B cell (primary cell): ENCODE measurements around the gene PARP15. TPM values are rescaled to one million over a fixed set of nuclear protein-coding genes. Genes with fewer than 3 reads are reported as not detected.

Experiments used
- ATAC-seq: fragments of 200-7000 bp; cut with Tn5 transposase; one replicate; pipeline ENCODE4 v1.10.0; 2021; ENCODE audit warnings: low read depth, mild to moderate bottlenecking, moderate number of reproducible peaks, moderate library complexity
- CTCF ChIA-PET: fragments of 350-600 bp; sonication (Branson Sonifier 250); formaldehyde crosslinking; loops from one replicate; lab custom pipeline; 2021; ENCODE audit warnings: antibody characterized with exemption, inconsistent platforms; lab: Charles Lee
- POLR2A ChIA-PET: fragments of 350-600 bp; sonication (Branson Sonifier 250); formaldehyde crosslinking; loops from one replicate; lab custom pipeline; 2021; ENCODE audit warnings: antibody characterized with exemption; lab: Charles Lee
- DNase-seq: peaks from one replicate; pipeline ENCODE4 v3.0.0; 2013
- H2AFZ ChIP-seq: 2 replicates; pipeline ENCODE4 v1.6.1; 2012; ENCODE audit warnings: mild to moderate bottlenecking, low read depth, low read length; ENCODE audit not compliant: insufficient read depth, poor library complexity, severe bottlenecking
- H3K27ac ChIP-seq, 2 donors: 1 replicate in 1 of 2; 2 replicates in 1 of 2; pipeline ENCODE4 v1.5.1; 2012 to 2013; ENCODE audit warnings: low read length in 2 of 2, mild to moderate bottlenecking in 2 of 2, moderate library complexity in 1 of 2
- H3K27me3 ChIP-seq, 4 experiments: fragments of 200-600 bp in 1 of 4; sonication (generic) in 1 of 4; replicated peaks in 1 of 4; 1 replicate in 2 of 4; 2 replicates in 2 of 4; pipeline versions ENCODE4 v1.6.1 to v1.7.0; 2013 to 2016; ENCODE audit warnings: low read length in 3 of 4, mild to moderate bottlenecking in 2 of 4, mixed read lengths in 1 of 4, moderate library complexity in 1 of 4; ENCODE audit not compliant: insufficient read depth in 4 of 4, control insufficient read depth in 3 of 4; ENCODE audit errors: control extremely low read depth in 1 of 4
- H3K36me3 ChIP-seq, 2 experiments: replicated peaks in 1 of 2; 1 replicate in 1 of 2; 2 replicates in 1 of 2; pipeline versions ENCODE4 v1.6.1 to v1.7.1; 2013; ENCODE audit warnings: low read length in 1 of 2; ENCODE audit not compliant: insufficient read depth in 2 of 2, control insufficient read depth in 1 of 2; ENCODE audit errors: control extremely low read depth in 1 of 2, extremely low read depth in 1 of 2
- H3K4me1 ChIP-seq, 2 donors: fragments of 200-600 bp in 1 of 2; sonication (generic) in 1 of 2; 1 replicate in 1 of 2; 2 replicates in 1 of 2; pipeline versions ENCODE4 v1.5.1 to v1.6.1; 2013 to 2017; ENCODE audit warnings: low read length in 2 of 2; ENCODE audit not compliant: control insufficient read depth in 2 of 2, insufficient read depth in 2 of 2
- H3K4me2 ChIP-seq: replicated peaks from 2 replicates; pipeline ENCODE3; 2012; ENCODE audit warnings: mild to moderate bottlenecking, low read depth, low read length; ENCODE audit not compliant: poor library complexity, severe bottlenecking
- H3K4me3 ChIP-seq, 5 experiments: fragments of 200-600 bp in 1 of 5; sonication (generic) in 1 of 5; 1 replicate in 3 of 5; 2 replicates in 2 of 5; pipeline versions ENCODE4 v1.5.1 to v1.7.0; 2011 to 2016; ENCODE audit warnings: low read length in 4 of 5, mild to moderate bottlenecking in 4 of 5, low read depth in 2 of 5, control low read depth in 1 of 5, moderate library complexity in 1 of 5; ENCODE audit not compliant: insufficient read depth in 1 of 5; ENCODE audit errors: control extremely low read depth in 1 of 5, extremely low read depth in 1 of 5
- H3K79me2 ChIP-seq: fragments of 200-600 bp; sonication (generic); one replicate; pipeline ENCODE4 v1.6.0; 2016; ENCODE audit warnings: low read length; ENCODE audit not compliant: control insufficient read depth, insufficient read depth
- H3K9ac ChIP-seq: fragments of 200-600 bp; sonication (generic); 2 replicates; pipeline ENCODE4 v1.6.1; 2017; ENCODE audit warnings: mild to moderate bottlenecking, low read length, moderate library complexity
- H3K9me3 ChIP-seq, 3 donors: one replicate each; pipeline versions ENCODE4 v1.6.1 to v1.7.1; 2013; ENCODE audit warnings: low read length in 2 of 3; ENCODE audit not compliant: control insufficient read depth in 2 of 3, insufficient read depth in 1 of 3; ENCODE audit errors: control extremely low read depth in 1 of 3
- H4K20me1 ChIP-seq: 2 replicates; pipeline ENCODE4 v1.6.0; 2012; ENCODE audit warnings: mild to moderate bottlenecking, low read length; ENCODE audit not compliant: insufficient read depth, control insufficient read depth, poor library complexity, severe bottlenecking
- H3K27ac Mint-ChIP-seq: one replicate; pipeline ENCODE4 v1.8.0; 2021; ENCODE audit warnings: mixed read lengths
- H3K27me3 Mint-ChIP-seq: one replicate; pipeline ENCODE4 v1.8.0; 2021; ENCODE audit warnings: mixed read lengths
- H3K4me1 Mint-ChIP-seq: one replicate; pipeline ENCODE4 v1.8.0; 2021; ENCODE audit warnings: mixed read lengths
- H3K4me3 Mint-ChIP-seq: one replicate; pipeline ENCODE4 v1.8.0; 2021; ENCODE audit warnings: mixed read lengths
- H3K9me3 Mint-ChIP-seq: one replicate; pipeline ENCODE4 v1.8.0; 2022; ENCODE audit warnings: mixed read lengths; ENCODE audit not compliant: insufficient read depth
- CTCF ChIP-seq: fragments of 200-600 bp; IDR thresholded peaks from one replicate; pipeline ENCODE4 v1.8.0; 2022; ENCODE audit warnings: antibody characterized with exemption, mild to moderate bottlenecking
- EZH2 ChIP-seq: IDR thresholded peaks from 2 replicates; pipeline ENCODE4 v1.6.1; 2012; ENCODE audit warnings: borderline replicate concordance, low read depth, mild to moderate bottlenecking, moderate library complexity, low read length; ENCODE audit not compliant: insufficient read depth, poor library complexity, severe bottlenecking
- WGBS: methylation state at CpG from one replicate; pipeline ENCODE4 v1.1.5; 2013; ENCODE audit warnings: missing lambda C conversion rate; ENCODE audit not compliant: insufficient coverage; 5-methylcytosine and 5-hydroxymethylcytosine counted together
- intact Hi-C: fragments of 100-400 bp; cut with micrococcal nuclease; formaldehyde crosslinking; loops from one replicate; pipeline ENCODE4 v1.10.0; 2022
- polyA plus RNA-seq: library from polyadenylated mRNA; depleted of rRNA; stranded (reverse); fragments of >200 nt; gene quantifications from 2 replicates; pipeline ENCODE4 v1.2.3, GENCODE V29; 2012
- total RNA-seq, 2 donors: library from RNA; stranded (reverse); fragments of 120-200 nt in 1 of 2; gene quantifications; 1 replicate in 1 of 2; 2 replicates in 1 of 2; pipeline versions ENCODE4 v1.2.3 to v1.2.4, GENCODE V29; 2013 to 2022

PARP15 gene
- total and polyA plus RNA-seq, 2 donors (not counting 1 experiment from before 2014, with no cell fraction given): 172 to 307 TPM

GRCh38 chr3:122606330-122606729, 28.9 kb downstream of the PARP15 start:
- Histone ChIP-seq H3K27ac (peak overlapping the region in 1 of 2 donors; percentile 38), H3K36me3 (peaks cover 7 to 55% of the 10 kb centered on the region in 2 experiments), H3K4me2 (no peak overlapping the region), H3K9me3 (no peaks in the 10 kb centered on the region), H3K4me3 (no peak overlapping the region), H4K20me1 (peaks cover 36% of the 10 kb centered on the region), H2AFZ (no peak overlapping the region), H3K79me2 (peaks cover 85% of the 10 kb centered on the region), H3K4me1 (peaks cover 20 to 24% of the 10 kb centered on the region in 2 donors), H3K9ac (no peak overlapping the region), H3K27me3 (no peaks in the 10 kb centered on the region)
- ChIA-PET POLR2A (no interaction called here), CTCF (no interaction called here)
- TF ChIP-seq CTCF (no peak), EZH2 (no peak)
- H3K4me3 Mint-ChIP-seq: no peak overlapping the region
- WGBS: no CpG with 5 or more reads among the region's 4 CpGs
- no peaks in the 10 kb centered on the region for H3K9me3 Mint-ChIP-seq
- H3K4me1 Mint-ChIP-seq: peaks cover 50% of the 10 kb centered on the region
- no peaks in the 10 kb centered on the region for H3K27me3 Mint-ChIP-seq
- ATAC-seq (no peak), DNase-seq (no peak)
- intact Hi-C loops: loop anchor here (2.0 kb wide), 1 partner anchor 18 kb away; no protein-coding TSS in a partner anchor
- peak overlapping the region; percentile 32 for H3K27ac Mint-ChIP-seq

GRCh38 chr3:122608916-122609315, 31.5 kb downstream of the PARP15 start:
- ChIA-PET CTCF (no interaction called here), POLR2A (no interaction called here)
- no peak overlapping the region for H2AFZ ChIP-seq
- no peak for DNase-seq
- ATAC-seq: no peak
- H3K4me1 Mint-ChIP-seq: peaks cover 31% of the 10 kb centered on the region
- H3K27ac Mint-ChIP-seq: no peak overlapping the region
- H3K27me3 ChIP-seq: no peaks in the 10 kb centered on the region
- H3K4me3 Mint-ChIP-seq: no peak overlapping the region
- H3K9me3 Mint-ChIP-seq: no peaks in the 10 kb centered on the region
- no CpG with 5 or more reads among the region's 1 CpG for WGBS
- no peak overlapping the region for H3K9ac ChIP-seq
- H3K79me2 ChIP-seq: peaks cover 72% of the 10 kb centered on the region
- no peaks in the 10 kb centered on the region for H3K9me3 ChIP-seq
- H4K20me1 ChIP-seq: peaks cover 11% of the 10 kb centered on the region
- H3K36me3 ChIP-seq: peaks cover 9 to 66% of the 10 kb centered on the region in 2 experiments
- no peak overlapping the region for H3K4me2 ChIP-seq
- H3K27me3 Mint-ChIP-seq: no peaks in the 10 kb centered on the region
- H3K27ac ChIP-seq: peak overlapping the region in 1 of 2 donors; percentile 78
- no peak for TF ChIP-seq EZH2
- no peak for TF ChIP-seq CTCF
- intact Hi-C loops: no loop called here
- H3K4me1 ChIP-seq: peaks cover 8 to 15% of the 10 kb centered on the region in 2 donors
- no peak overlapping the region for H3K4me3 ChIP-seq
